ENCODE data around the gene IFT27. TPM values are rescaled to one million over a fixed set of nuclear protein-coding genes. Genes with fewer than 3 reads are reported as not detected.

The IFT27 gene
- total RNA-seq, 4 donors from 2014 or later = 7.4 to 21.9 (median 14.3) TPM

DNA sequence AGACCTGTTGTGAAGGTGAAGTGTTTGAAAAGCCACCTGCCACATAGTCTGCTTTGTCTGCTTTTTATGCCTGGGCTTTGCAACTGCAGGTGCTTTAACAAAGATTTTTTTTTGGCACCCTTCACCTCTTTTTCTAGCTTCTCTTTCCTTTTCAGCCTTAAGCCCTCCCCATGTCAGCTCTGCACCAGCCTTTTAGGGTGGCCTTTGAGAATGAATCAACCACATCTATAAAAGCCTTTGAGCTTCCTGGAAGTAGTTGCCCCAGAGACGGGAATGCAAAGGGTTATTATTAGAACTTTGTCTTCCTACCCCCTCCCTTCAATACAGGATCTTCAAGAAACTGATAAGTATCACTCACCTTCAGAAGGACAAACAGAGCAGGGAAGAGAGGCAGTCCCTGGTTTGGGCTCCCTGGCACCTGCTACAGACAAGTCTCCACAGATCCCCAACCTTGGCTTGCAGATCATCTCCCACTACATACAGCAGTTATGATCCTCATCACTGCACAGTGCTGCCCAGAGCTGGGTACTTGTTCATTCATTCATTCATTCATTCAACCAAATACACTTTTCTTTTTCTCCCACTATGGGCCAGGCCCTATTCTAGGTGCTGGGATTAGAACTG lies 32.9 kb upstream of the IFT27 start:
- Histone ChIP-seq H3K4me3 (no peak overlapping the region), H3K27me3 (peaks cover 0 to 33% of the 10 kb centered on the region in 2 donors), H3K27ac (no peak overlapping the region), H3K36me3 (no peaks in the 10 kb centered on the region), H3K4me1 (no peaks in the 10 kb centered on the region), H3K9me3 (no peaks in the 10 kb centered on the region)
- 26 to 50% methylated on average over 1 of the region's 1 CpG for WGBS, 2 donors
- DNase-seq (ENCODE audit: low spot score in 2 of 2) = no peak
- TF ChIP-seq POLR2A (IDR thresholded peaks at IDR 0.05) = no peak
- TF ChIP-seq, protein P1, sequence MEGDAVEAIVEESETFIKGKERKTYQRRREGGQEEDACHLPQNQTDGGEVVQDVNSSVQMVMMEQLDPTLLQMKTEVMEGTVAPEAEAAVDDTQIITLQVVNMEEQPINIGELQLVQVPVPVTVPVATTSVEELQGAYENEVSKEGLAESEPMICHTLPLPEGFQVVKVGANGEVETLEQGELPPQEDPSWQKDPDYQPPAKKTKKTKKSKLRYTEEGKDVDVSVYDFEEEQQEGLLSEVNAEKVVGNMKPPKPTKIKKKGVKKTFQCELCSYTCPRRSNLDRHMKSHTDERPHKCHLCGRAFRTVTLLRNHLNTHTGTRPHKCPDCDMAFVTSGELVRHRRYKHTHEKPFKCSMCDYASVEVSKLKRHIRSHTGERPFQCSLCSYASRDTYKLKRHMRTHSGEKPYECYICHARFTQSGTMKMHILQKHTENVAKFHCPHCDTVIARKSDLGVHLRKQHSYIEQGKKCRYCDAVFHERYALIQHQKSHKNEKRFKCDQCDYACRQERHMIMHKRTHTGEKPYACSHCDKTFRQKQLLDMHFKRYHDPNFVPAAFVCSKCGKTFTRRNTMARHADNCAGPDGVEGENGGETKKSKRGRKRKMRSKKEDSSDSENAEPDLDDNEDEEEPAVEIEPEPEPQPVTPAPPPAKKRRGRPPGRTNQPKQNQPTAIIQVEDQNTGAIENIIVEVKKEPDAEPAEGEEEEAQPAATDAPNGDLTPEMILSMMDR (IDR thresholded peaks at IDR 0.05) = no peak
- no peak for TF ChIP-seq EP300 (IDR thresholded peaks at IDR 0.05)

DNA sequence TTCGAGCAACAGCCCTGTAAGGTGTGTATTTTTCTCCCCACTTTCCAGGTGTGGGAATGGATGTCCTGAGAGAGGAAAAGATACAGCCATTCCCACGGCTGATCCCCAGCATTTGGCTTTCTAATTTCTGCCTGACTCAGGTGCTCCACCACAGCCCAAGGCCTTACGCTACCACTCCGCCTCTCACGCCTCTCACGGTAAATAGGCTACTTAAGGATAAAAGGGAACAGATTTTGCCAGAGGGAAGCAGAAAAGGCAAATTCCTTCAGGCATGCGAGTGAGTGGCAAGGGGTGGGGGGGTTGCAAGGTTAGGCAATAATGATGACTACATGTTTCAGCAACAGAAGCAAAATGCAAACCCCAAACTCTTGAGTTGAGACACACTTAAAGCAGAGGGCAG lies 31.7 kb upstream of the IFT27 start:
- Histone ChIP-seq H3K4me3 (no peak overlapping the region), H3K27me3 (peaks cover 0 to 27% of the 10 kb centered on the region in 2 donors), H3K36me3 (no peaks in the 10 kb centered on the region), H3K27ac (no peak overlapping the region), H3K4me1 (no peaks in the 10 kb centered on the region), H3K9me3 (no peaks in the 10 kb centered on the region)
- TF ChIP-seq POLR2A (IDR thresholded peaks at IDR 0.05) = no peak
- TF ChIP-seq EP300 (IDR thresholded peaks at IDR 0.05) = no peak
- TF ChIP-seq, protein P1 (IDR thresholded peaks at IDR 0.05) = no peak
- WGBS, 2 donors = 80 to 81% methylated on average over 7 of the region's 7 CpGs
- no peak for DNase-seq (ENCODE audit: low spot score in 2 of 2)

DNA sequence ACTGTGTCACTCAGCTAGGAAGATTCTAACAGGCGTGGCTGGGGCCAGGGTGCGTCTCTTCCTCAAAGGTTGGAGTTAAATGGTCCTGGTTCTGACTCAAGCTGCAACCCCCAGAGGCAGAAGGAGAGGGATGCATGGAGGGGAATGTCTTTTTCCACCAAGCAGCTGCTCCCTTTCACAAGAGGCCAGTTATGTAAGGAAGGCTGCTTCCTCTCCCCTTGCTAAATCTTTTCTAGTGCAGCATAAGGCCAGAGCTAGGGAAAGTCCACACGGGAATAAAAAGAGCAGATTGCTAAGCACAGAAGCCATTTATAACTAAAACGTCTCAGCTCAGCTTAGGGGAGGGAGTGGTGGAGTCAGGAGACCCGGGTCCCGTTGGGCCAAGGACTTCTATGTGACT lies 30.9 kb upstream of the IFT27 start:
- Histone ChIP-seq H3K4me1 (no peaks in the 10 kb centered on the region), H3K4me3 (no peak overlapping the region), H3K9me3 (no peaks in the 10 kb centered on the region), H3K36me3 (no peaks in the 10 kb centered on the region), H3K27me3 (peaks cover 0 to 23% of the 10 kb centered on the region in 2 donors), H3K27ac (no peak overlapping the region)
- DNase-seq (ENCODE audit: low spot score in 2 of 2) = no peak
- WGBS, 2 donors = 45 to 57% methylated on average over 6 of the region's 6 CpGs
- TF ChIP-seq, protein P1 (IDR thresholded peaks at IDR 0.05) = no peak
- TF ChIP-seq POLR2A (IDR thresholded peaks at IDR 0.05) = no peak
- TF ChIP-seq EP300 (IDR thresholded peaks at IDR 0.05) = no peak

DNA sequence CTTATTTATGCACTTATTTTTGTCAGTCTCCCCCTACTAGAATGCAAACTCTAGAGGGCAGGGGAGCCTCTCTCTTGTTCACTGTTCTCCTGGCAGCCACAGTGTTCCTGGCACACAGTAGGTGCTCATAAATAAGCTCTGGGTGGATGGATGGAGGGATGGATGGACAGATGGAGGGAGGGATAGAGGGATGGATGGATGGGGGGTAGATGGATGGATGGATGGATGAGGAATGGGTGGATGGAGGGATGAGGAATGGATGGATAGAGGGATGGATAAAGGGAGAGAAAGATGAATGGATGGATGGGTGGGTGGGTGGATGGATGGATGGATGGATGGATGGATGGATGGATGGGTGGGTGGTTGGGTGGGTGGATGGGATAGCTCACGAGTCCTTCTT lies 27.4 kb upstream of the IFT27 start:
- TF ChIP-seq, protein P1 (IDR thresholded peaks at IDR 0.05) = no peak
- TF ChIP-seq POLR2A (IDR thresholded peaks at IDR 0.05) (no peak), EP300 (IDR thresholded peaks at IDR 0.05) (no peak)
- WGBS, 2 donors = 44 to 74% methylated on average over 1 of the region's 1 CpG
- Histone ChIP-seq H3K27me3 (peaks cover 0 to 34% of the 10 kb centered on the region in 2 donors), H3K36me3 (no peaks in the 10 kb centered on the region), H3K4me1 (no peaks in the 10 kb centered on the region), H3K4me3 (no peak overlapping the region), H3K27ac (no peak overlapping the region), H3K9me3 (no peaks in the 10 kb centered on the region)
- DNase-seq (ENCODE audit: low spot score in 2 of 2) = no peak

DNA sequence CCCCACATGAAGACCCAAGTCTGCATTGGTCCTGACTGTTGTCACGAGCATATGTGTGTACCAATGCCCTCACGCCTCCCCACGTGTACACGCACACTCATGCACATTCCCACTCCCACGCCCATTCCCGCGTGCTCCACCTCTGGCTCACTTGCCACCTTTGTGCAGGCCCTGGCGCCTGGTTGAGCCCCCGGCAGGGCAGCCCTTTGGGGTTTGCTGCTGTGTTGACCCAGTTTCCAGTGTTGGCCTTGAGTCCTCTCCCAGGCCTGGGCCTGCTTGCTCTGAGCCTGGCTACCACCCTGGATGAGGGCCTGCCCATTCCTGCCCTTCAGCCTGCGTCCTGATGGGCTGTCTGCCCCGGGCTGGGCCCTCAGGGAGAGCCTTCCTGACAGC lies 22.8 kb upstream of the IFT27 start:
- H3K27me3 ChIP-seq = peaks cover 0 to 40% of the 10 kb centered on the region in 2 donors
- 76 to 81% methylated on average over 11 of the region's 11 CpGs for WGBS, 2 donors
- no peaks in the 10 kb centered on the region for H3K9me3 ChIP-seq

More for the DNA sequence above, 22.8 kb upstream of the IFT27 start:
- Histone ChIP-seq H3K4me1 (no peaks in the 10 kb centered on the region), H3K27ac (no peak overlapping the region), H3K4me3 (no peak overlapping the region), H3K36me3 (no peaks in the 10 kb centered on the region)
- DNase-seq (ENCODE audit: low spot score in 2 of 2) = no peak
- TF ChIP-seq POLR2A (IDR thresholded peaks at IDR 0.05) (no peak), EP300 (IDR thresholded peaks at IDR 0.05) (no peak)
- TF ChIP-seq, protein P1 (IDR thresholded peaks at IDR 0.05) = no peak
